OCI-LY7 (cell line): Measurements from ENCODE around the gene CHN2. TPM values are rescaled to one million over a fixed set of nuclear protein-coding genes. Genes with fewer than 3 reads are reported as not detected.
"Not testable (repeated sequence)": the region's sequence is repeated elsewhere in the genome, so short reads cannot be mapped to it uniquely, and the experiment has no call there.

Experiments
- BruUV-seq: library from RNA; stranded (reverse); fragments of 400-500 nt; replicated peaks from 2 replicates; lab custom pipeline; 2021; lab: Mats Ljungman, UMichigan
- CTCF ChIA-PET: fragments of 300-600 bp; sonication (Branson Sonifier 250); formaldehyde crosslinking; loops from one replicate; lab custom pipeline; 2022; ENCODE audit warnings: antibody characterized with exemption; ENCODE audit not compliant: unreplicated experiment; lab: Charles Lee
- POLR2A ChIA-PET: fragments of 300-600 bp; sonication (Branson Sonifier 250); formaldehyde crosslinking; loops from one replicate; lab custom pipeline; 2022; ENCODE audit warnings: antibody characterized with exemption; lab: Charles Lee
- DNase-seq: peaks from one replicate; pipeline ENCODE4 v3.0.0-alpha.2; 2015; ENCODE audit warnings: low spot score
- H2AFZ ChIP-seq: fragments of 200-600 bp; sonication (generic), shearing (Covaris generic); 2 replicates; pipeline ENCODE4 v1.6.1; 2014; ENCODE audit warnings: mild to moderate bottlenecking, antibody characterized with exemption, low read length, moderate library complexity
- H3K27ac ChIP-seq: fragments of 200-600 bp; sonication (generic); 2 replicates; pipeline ENCODE4 v1.5.1; 2014; ENCODE audit warnings: mixed run types, low read depth, mild to moderate bottlenecking, moderate library complexity, low read length, inconsistent platforms; ENCODE audit not compliant: poor library complexity, severe bottlenecking
- H3K36me3 ChIP-seq: fragments of 200-600 bp; sonication (generic); 2 replicates; pipeline ENCODE4 v1.6.1; 2014; ENCODE audit warnings: mild to moderate bottlenecking, antibody characterized with exemption, low read length, moderate library complexity, mixed read lengths; ENCODE audit not compliant: insufficient read depth
- H3K4me1 ChIP-seq: fragments of 200-600 bp; sonication (generic); 2 replicates; pipeline ENCODE4 v1.5.1; 2014; ENCODE audit warnings: mild to moderate bottlenecking, low read length; ENCODE audit not compliant: insufficient read depth, poor library complexity, severe bottlenecking
- H3K4me2 ChIP-seq: fragments of 200-600 bp; sonication (generic); 2 replicates; pipeline ENCODE4 v1.6.1; 2014; ENCODE audit warnings: mild to moderate bottlenecking, low read length
- H3K4me3 ChIP-seq: fragments of 200-600 bp; sonication (generic); 2 replicates; pipeline ENCODE4 v1.5.1; 2014; ENCODE audit warnings: mild to moderate bottlenecking, low read depth, low read length; ENCODE audit not compliant: poor library complexity, severe bottlenecking
- H3K79me2 ChIP-seq: fragments of 200-600 bp; sonication (generic); 2 replicates; pipeline ENCODE4 v1.6.1; 2016; ENCODE audit warnings: low read depth, mild to moderate bottlenecking, low read length, moderate library complexity, mixed read lengths; ENCODE audit not compliant: insufficient read depth
- H3K9me2 ChIP-seq: fragments of 200-600 bp; sonication (generic); 2 replicates; pipeline ENCODE4 v1.6.1; 2016; ENCODE audit warnings: mild to moderate bottlenecking, low read length, mixed read lengths; ENCODE audit not compliant: insufficient read depth
- H3K9me3 ChIP-seq: fragments of 200-600 bp; sonication (generic); 2 replicates; pipeline ENCODE4 v1.6.1; 2014; ENCODE audit warnings: mild to moderate bottlenecking, mixed run types, low read length, mixed read lengths
- H4K20me1 ChIP-seq: fragments of 200-600 bp; sonication (generic); 2 replicates; pipeline ENCODE4 v1.6.1; 2014; ENCODE audit warnings: mild to moderate bottlenecking, antibody characterized with exemption, low read length, moderate library complexity, mixed read lengths; ENCODE audit not compliant: insufficient read depth
- CTCF ChIP-seq: fragments of 200-600 bp; sonication (generic); conservative IDR thresholded peaks from 2 replicates; pipeline ENCODE4 v1.5.1; 2014; ENCODE audit warnings: mild to moderate bottlenecking, antibody characterized with exemption, low read length, moderate library complexity, mixed read lengths
- EZH2phosphoT487 ChIP-seq: fragments of 200-600 bp; sonication (generic); IDR thresholded peaks from 2 replicates; pipeline ENCODE4 v1.6.1; 2018; ENCODE audit warnings: low read depth, borderline replicate concordance, mild to moderate bottlenecking, mixed run types, antibody characterized with exemption, low read length, moderate library complexity, mixed read lengths
- intact Hi-C: fragments of 100-400 bp; cut with micrococcal nuclease; formaldehyde crosslinking; loops from one replicate; pipeline ENCODE4 v1.10.0; 2022; ENCODE audit not compliant: unreplicated experiment
- total RNA-seq, 2 experiments: library from RNA; depleted of rRNA in 1 of 2; stranded (reverse); fragments of >200 nt in 1 of 2; shearing (Covaris generic) in 1 of 2; gene quantifications; 2 replicates each; pipeline ENCODE4 v1.2.3, GENCODE V29; 2014 to 2022

Gene CHN2
- total RNA-seq, 2 experiments from 2014 or later: not detected

- TF ChIP-seq CTCF (no peak), EZH2phosphoT487 (no peak)
- DNase-seq: no peak
- H3K9me3 ChIP-seq: no peaks in the 10 kb centered on the region
- no peak overlapping the region for H2AFZ ChIP-seq
- H3K4me1 ChIP-seq: no peaks in the 10 kb centered on the region
- BruUV-seq: no TSS peak
- intact Hi-C loops: no loop called here
- ChIA-PET POLR2A (no interaction called here), CTCF (no interaction called here)
- H3K27ac ChIP-seq: no peak overlapping the region
- no peaks in the 10 kb centered on the region for H3K79me2 ChIP-seq
- no peak overlapping the region for H3K4me2 ChIP-seq
- no peaks in the 10 kb centered on the region for H3K36me3 ChIP-seq
- no peak overlapping the region for H3K4me3 ChIP-seq
- no peaks in the 10 kb centered on the region for H4K20me1 ChIP-seq
- H3K9me2 ChIP-seq: no peaks in the 10 kb centered on the region
These were observed 67.8 kb downstream of the CHN2 start for GRCh38 chr7:29262191-29262917.

- not testable (repeated sequence) for BruUV-seq
These were observed 69.1 kb downstream of the CHN2 start for GRCh38 chr7:29263601-29264207.

GRCh38 chr7:29265208-29265923 is 70.8 kb downstream of the CHN2 start:
- no peak for DNase-seq
- no peak overlapping the region for H3K27ac ChIP-seq
- no peaks in the 10 kb centered on the region for H4K20me1 ChIP-seq
- no TSS peak for BruUV-seq
- TF ChIP-seq CTCF (no peak), EZH2phosphoT487 (no peak)
- H2AFZ ChIP-seq: no peak overlapping the region
- H3K4me3 ChIP-seq: no peak overlapping the region
- H3K36me3 ChIP-seq: no peaks in the 10 kb centered on the region
- CTCF ChIA-PET: no interaction called here
- no peaks in the 10 kb centered on the region for H3K79me2 ChIP-seq
- H3K4me1 ChIP-seq: no peaks in the 10 kb centered on the region
- no peak overlapping the region for H3K4me2 ChIP-seq
- intact Hi-C loops: no loop called here
- POLR2A ChIA-PET: interaction anchor here (0.7 kb wide), 1 partner anchor 87 kb away, joined by 3 read pairs; no protein-coding TSS in a partner anchor
- H3K9me2 ChIP-seq: no peaks in the 10 kb centered on the region
- no peaks in the 10 kb centered on the region for H3K9me3 ChIP-seq

More at GRCh38 chr7:29263601-29264207, 69.1 kb downstream of the CHN2 start:
- H3K36me3 ChIP-seq, H3K27ac ChIP-seq, DNase-seq, H4K20me1 ChIP-seq, CTCF ChIA-PET, intact Hi-C loops, H3K9me3 ChIP-seq, H3K4me1 ChIP-seq, H3K4me3 ChIP-seq, H3K4me2 ChIP-seq, H3K9me2 ChIP-seq, H2AFZ ChIP-seq, H3K79me2 ChIP-seq, POLR2A ChIA-PET: not testable (repeated sequence)
